Liver (tissue), 9 donors: Measurements from ENCODE around the gene EIF3L. TPM values are rescaled to one million over a fixed set of nuclear protein-coding genes. Genes with fewer than 3 reads are reported as not detected.
A peak's percentile ranks its signal among the peaks of the same experiment; 100 is the strongest.

Experiments
- DNase-seq: peaks from one replicate; pipeline ENCODE4 v3.0.0-alpha.2; 2017; ENCODE audit warnings: low spot score
- H3K27ac ChIP-seq, 2 donors: one replicate each; pipeline ENCODE4 v1.7.0; 2013; ENCODE audit warnings: inconsistent platforms in 2 of 2, low read length in 2 of 2, control low read depth in 1 of 2, low read depth in 1 of 2, mild to moderate bottlenecking in 1 of 2
- H3K27me3 ChIP-seq, 4 donors: one replicate each; pipeline versions ENCODE4 v1.6.1 to v1.7.0; 2013; ENCODE audit warnings: low read length in 3 of 4, inconsistent platforms in 1 of 4, mild to moderate bottlenecking in 1 of 4, moderate library complexity in 1 of 4; ENCODE audit not compliant: control insufficient read depth in 4 of 4, insufficient read depth in 4 of 4
- H3K36me3 ChIP-seq, 4 donors: one replicate each; pipeline versions ENCODE4 v1.6.1 to v1.7.0; 2013; ENCODE audit warnings: low read length in 3 of 4, mild to moderate bottlenecking in 3 of 4, low read depth in 1 of 4, moderate library complexity in 1 of 4; ENCODE audit not compliant: control insufficient read depth in 4 of 4, insufficient read depth in 3 of 4
- H3K4me1 ChIP-seq, 4 donors: one replicate each; pipeline versions ENCODE4 v1.6.1 to v1.7.0; 2013; ENCODE audit warnings: low read length in 3 of 4, mild to moderate bottlenecking in 3 of 4, moderate library complexity in 1 of 4; ENCODE audit not compliant: control insufficient read depth in 4 of 4, insufficient read depth in 4 of 4
- H3K4me3 ChIP-seq, 3 donors: one replicate each; pipeline versions ENCODE4 v1.6.1 to v1.7.0; 2013; ENCODE audit warnings: low read length in 3 of 3, control low read depth in 1 of 3, low read depth in 1 of 3, mild to moderate bottlenecking in 1 of 3
- H3K9ac ChIP-seq, 2 donors: one replicate each; pipeline ENCODE4 v1.7.0; 2013; ENCODE audit warnings: low read length in 2 of 2, mild to moderate bottlenecking in 2 of 2, moderate library complexity in 2 of 2, control low read depth in 1 of 2, low read depth in 1 of 2
- H3K9me3 ChIP-seq, 4 donors: one replicate each; pipeline versions ENCODE4 v1.6.1 to v1.7.0; 2013; ENCODE audit warnings: low read length in 3 of 4; ENCODE audit not compliant: control insufficient read depth in 4 of 4
- ATF3 ChIP-seq: IDR thresholded peaks from 2 replicates; pipeline ENCODE4 v1.6.1; 2016; ENCODE audit warnings: antibody characterized with exemption
- CTCF ChIP-seq: fragments of 150-350 bp; IDR thresholded peaks from 2 replicates; pipeline ENCODE4 v1.5.1; 2017; ENCODE audit warnings: improper control_type of control experiment, low read depth, low read length; ENCODE audit not compliant: missing input control
- EGR1 ChIP-seq, 2 donors: IDR thresholded peaks; 2 replicates each; pipeline ENCODE4 v1.6.1; 2016 to 2018; ENCODE audit warnings: antibody characterized with exemption in 2 of 2, low read depth in 2 of 2
- FOXA1 ChIP-seq: IDR thresholded peaks from 2 replicates; pipeline ENCODE4 v1.6.1; 2016; ENCODE audit warnings: antibody characterized with exemption
- FOXA2 ChIP-seq: IDR thresholded peaks from 2 replicates; pipeline ENCODE4 v1.6.1; 2016; ENCODE audit warnings: antibody characterized with exemption
- GABPA ChIP-seq, 2 donors: IDR thresholded peaks in 1 of 2; conservative IDR thresholded peaks in 1 of 2; 2 replicates each; pipeline ENCODE4 v1.6.1; 2016; ENCODE audit warnings: antibody characterized with exemption in 2 of 2, mild to moderate bottlenecking in 1 of 2, moderate library complexity in 1 of 2
- HNF4A ChIP-seq, 2 donors: conservative IDR thresholded peaks; 2 replicates each; pipeline ENCODE4 v1.6.1; 2016; ENCODE audit warnings: antibody characterized with exemption in 2 of 2, mild to moderate bottlenecking in 2 of 2
- HNF4G ChIP-seq: IDR thresholded peaks from 2 replicates; pipeline ENCODE4 v1.6.1; 2016; ENCODE audit warnings: antibody characterized with exemption
- JUND ChIP-seq, 2 donors: IDR thresholded peaks; 2 replicates each; pipeline ENCODE4 v1.6.1; 2016; ENCODE audit warnings: antibody characterized with exemption in 2 of 2
- NR2F2 ChIP-seq: IDR thresholded peaks from 2 replicates; pipeline ENCODE4 v1.6.1; 2016; ENCODE audit warnings: antibody characterized with exemption
- RAD21 ChIP-seq, 2 donors: IDR thresholded peaks; 2 replicates each; pipeline ENCODE4 v1.6.1; 2016; ENCODE audit warnings: antibody characterized with exemption in 2 of 2, mild to moderate bottlenecking in 2 of 2
- REST ChIP-seq: IDR thresholded peaks from 2 replicates; pipeline ENCODE4 v1.6.1; 2016; ENCODE audit warnings: antibody characterized with exemption, mild to moderate bottlenecking
- RXRA ChIP-seq, 2 donors: IDR thresholded peaks; 2 replicates each; pipeline ENCODE4 v1.6.1; 2017 to 2018; ENCODE audit warnings: antibody characterized with exemption in 2 of 2, mild to moderate bottlenecking in 1 of 2
- SP1 ChIP-seq: IDR thresholded peaks from 2 replicates; pipeline ENCODE4 v1.6.1; 2018; ENCODE audit warnings: antibody characterized with exemption, mild to moderate bottlenecking
- TAF1 ChIP-seq: conservative IDR thresholded peaks from 2 replicates; pipeline ENCODE4 v1.6.1; 2016; ENCODE audit warnings: antibody characterized with exemption, mild to moderate bottlenecking
- YY1 ChIP-seq: IDR thresholded peaks from 2 replicates; pipeline ENCODE4 v1.6.1; 2016; ENCODE audit warnings: antibody characterized with exemption, mild to moderate bottlenecking
- ZBTB33 ChIP-seq: IDR thresholded peaks from 2 replicates; pipeline ENCODE4 v1.6.1; 2016; ENCODE audit warnings: antibody characterized with exemption
- WGBS: extraction: QIAGEN DNeasy Blood & Tissue Kit; methylation state at CpG from one replicate; pipeline ENCODE4 v1.1.7; 2013; 5-methylcytosine and 5-hydroxymethylcytosine counted together
- polyA plus RNA-seq, 2 donors: library from polyadenylated mRNA; stranded (reverse) in 1 of 2; unstranded in 1 of 2; fragments of 200-250 nt in 1 of 2; fragments of >200 nt in 1 of 2; fragmentation: Nextera tagmentation in 1 of 2; extraction: Ambion mirVana in 1 of 2; gene quantifications; one replicate each; pipeline versions ENCODE4 v1.2.1 to v1.2.3, GENCODE V29; 2013 to 2015
- total RNA-seq, 2 donors: library from RNA; depleted of rRNA; stranded (reverse); fragments of >200 nt; gene quantifications; one replicate each; pipeline ENCODE4 v1.2.3, GENCODE V29; 2014
- donor health status: healthy.
- donor health status: healthy.
- donor health status: healthy.
- donor health status: healthy.
- donor health status: healthy.

The EIF3L gene
- total and polyA plus RNA-seq, 4 donors = 103 to 217 (median 111) TPM

- peak; percentile 33 for DNase-seq
- peaks cover 6 to 17% (median 10%) of the 10 kb centered on the region in 4 donors for H3K4me1 ChIP-seq
- no peak overlapping the region for H3K4me3 ChIP-seq
- no peaks in the 10 kb centered on the region for H3K27me3 ChIP-seq
- H3K9me3 ChIP-seq = no peaks in the 10 kb centered on the region
- 83% methylated on average over 11 of the region's 11 CpGs for whole genome bisulfite sequencing
- H3K27ac ChIP-seq = no peak overlapping the region
- H3K9ac ChIP-seq = no peak overlapping the region
- TF ChIP-seq SP1 (no peak), ATF3 (no peak), ZBTB33 (no peak), HNF4A (conservative IDR thresholded peaks at IDR 0.05) (no peak), TAF1 (no peak), GABPA (IDR thresholded peaks at IDR 0.05 in 1 of 2, conservative IDR thresholded peaks at IDR 0.05 in 1 of 2) (no peak), FOXA2 (no peak), REST (no peak), YY1 (no peak), RAD21 (IDR thresholded peaks at IDR 0.05) (peak in 1 of 2 donors; percentile 54), JUND (IDR thresholded peaks at IDR 0.05) (no peak), EGR1 (IDR thresholded peaks at IDR 0.05; ENCODE audit: low read depth in 2 of 2) (no peak), HNF4G (no peak), NR2F2 (no peak), CTCF (peak; percentile 22), FOXA1 (no peak), RXRA (IDR thresholded peaks at IDR 0.05) (no peak)
- H3K36me3 ChIP-seq = peaks cover 3 to 33% (median 12%) of the 10 kb centered on the region in 4 donors
Measured at GRCh38 chr22:37930270-37930951, 81.2 kb downstream of the EIF3L start.
